Fibroblast of pulmonary artery (primary cell): ENCODE results near the gene STAC3.

ENCODE experiments used
- DNase-seq: peaks from one replicate; pipeline ENCODE4 v3.0.0-alpha.2; 2010; ENCODE audit warnings: low read depth
- H3K4me3 ChIP-seq: replicated peaks from 2 replicates; pipeline ENCODE4 v1.5.1; 2011; ENCODE audit warnings: low read depth, mild to moderate bottlenecking, control low read depth, low read length, moderate library complexity
- CTCF ChIP-seq: IDR thresholded peaks from 2 replicates; pipeline ENCODE4 v1.5.1; 2011; ENCODE audit warnings: mild to moderate bottlenecking, control low read depth, low read length, inconsistent platforms; ENCODE audit errors: missing control alignments

The STAC3 gene

DNA sequence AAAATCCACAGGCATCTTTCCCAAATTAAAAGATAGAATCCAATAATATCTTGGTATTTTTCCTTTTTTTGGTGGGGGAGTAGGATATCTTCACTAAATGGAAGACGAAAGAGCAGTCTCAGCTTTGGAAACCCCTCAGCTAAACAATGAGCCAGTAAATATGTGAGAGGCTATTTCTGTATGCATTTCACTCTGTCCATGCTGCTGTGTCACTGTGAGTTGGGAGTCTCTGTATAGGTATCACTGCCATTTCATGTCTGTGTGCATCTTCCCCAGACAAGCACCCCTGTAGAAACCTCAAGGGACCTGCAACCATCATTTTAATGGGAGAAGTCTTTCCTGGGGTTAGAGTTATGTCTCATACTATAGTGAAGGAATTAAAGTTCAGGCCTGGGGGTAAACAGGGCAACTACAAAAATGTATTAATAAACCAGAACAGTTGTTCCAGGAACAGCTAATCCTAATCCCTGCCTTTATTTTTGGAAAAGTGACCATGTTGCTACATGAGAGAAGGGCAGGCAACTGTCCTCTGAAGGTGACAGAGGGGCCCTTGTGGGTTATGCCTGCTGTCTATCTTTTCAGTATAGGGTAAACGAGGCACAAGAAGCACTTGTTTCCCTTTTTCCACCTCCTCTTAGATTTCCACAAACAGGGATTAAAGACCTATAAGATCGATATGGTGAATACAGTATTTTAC lies 11.3 kb upstream of the STAC3 start:
- no peak for TF ChIP-seq CTCF
- DNase-seq: no peak
- H3K4me3 ChIP-seq: no peak overlapping the region

DNA sequence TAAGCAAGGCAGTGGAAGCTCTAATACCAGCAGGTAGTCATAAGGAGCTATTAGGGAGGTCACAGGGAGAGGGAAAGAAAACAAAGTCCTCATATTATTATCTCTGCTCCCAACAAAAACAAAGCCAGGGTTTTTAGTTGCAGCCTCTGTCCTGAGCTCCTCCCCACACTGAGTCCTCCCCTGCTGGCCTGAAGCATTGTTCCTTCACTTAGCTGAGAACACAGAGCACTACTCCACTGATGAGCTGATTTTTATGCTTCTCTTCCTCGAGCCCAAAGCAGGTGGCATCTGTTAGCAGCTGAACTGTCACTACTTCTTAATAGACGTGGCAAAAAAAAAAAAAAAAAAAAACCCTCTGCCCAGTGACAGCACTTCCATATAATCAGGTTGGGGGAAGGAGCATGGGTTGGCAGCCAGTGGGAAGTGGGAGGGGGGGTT lies 10.5 kb upstream of the STAC3 start:
- TF ChIP-seq CTCF: no peak
- no peak for DNase-seq

GRCh38 chr12:57260366-57260765 lies 9.4 kb upstream of the STAC3 start:
- no peak overlapping the region for H3K4me3 ChIP-seq
- DNase-seq: no peak
- TF ChIP-seq CTCF: no peak

More for the DNA sequence above, 10.5 kb upstream of the STAC3 start:
- no peak overlapping the region for H3K4me3 ChIP-seq

- peak; percentile 78 for DNase-seq
- no peak overlapping the region for H3K4me3 ChIP-seq
- no peak for TF ChIP-seq CTCF
Observed at GRCh38 chr12:57258977-57259970, 8.3 kb upstream of the STAC3 start.

DNA sequence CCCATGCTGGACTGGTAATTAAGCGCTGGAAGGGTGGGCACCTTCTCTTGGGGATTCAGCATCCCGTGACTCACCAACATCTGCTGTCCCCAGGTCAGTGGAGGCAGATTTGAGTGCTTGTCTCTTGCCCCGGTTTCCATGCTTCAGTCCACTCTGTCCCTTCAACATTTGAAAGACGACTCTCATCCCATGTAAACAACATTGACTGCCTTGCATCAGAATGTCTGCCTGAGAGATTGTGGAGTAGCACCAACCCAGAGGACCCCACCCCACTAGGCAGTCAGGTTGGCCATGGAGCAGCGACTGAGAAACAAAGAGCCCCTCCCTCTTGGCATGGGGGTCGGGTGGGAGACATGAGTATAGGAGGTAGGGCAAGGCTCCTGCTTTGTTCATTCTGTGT lies 4.9 kb upstream of the STAC3 start:
- no peak for DNase-seq
- no peak for TF ChIP-seq CTCF
- H3K4me3 ChIP-seq: no peak overlapping the region

DNA sequence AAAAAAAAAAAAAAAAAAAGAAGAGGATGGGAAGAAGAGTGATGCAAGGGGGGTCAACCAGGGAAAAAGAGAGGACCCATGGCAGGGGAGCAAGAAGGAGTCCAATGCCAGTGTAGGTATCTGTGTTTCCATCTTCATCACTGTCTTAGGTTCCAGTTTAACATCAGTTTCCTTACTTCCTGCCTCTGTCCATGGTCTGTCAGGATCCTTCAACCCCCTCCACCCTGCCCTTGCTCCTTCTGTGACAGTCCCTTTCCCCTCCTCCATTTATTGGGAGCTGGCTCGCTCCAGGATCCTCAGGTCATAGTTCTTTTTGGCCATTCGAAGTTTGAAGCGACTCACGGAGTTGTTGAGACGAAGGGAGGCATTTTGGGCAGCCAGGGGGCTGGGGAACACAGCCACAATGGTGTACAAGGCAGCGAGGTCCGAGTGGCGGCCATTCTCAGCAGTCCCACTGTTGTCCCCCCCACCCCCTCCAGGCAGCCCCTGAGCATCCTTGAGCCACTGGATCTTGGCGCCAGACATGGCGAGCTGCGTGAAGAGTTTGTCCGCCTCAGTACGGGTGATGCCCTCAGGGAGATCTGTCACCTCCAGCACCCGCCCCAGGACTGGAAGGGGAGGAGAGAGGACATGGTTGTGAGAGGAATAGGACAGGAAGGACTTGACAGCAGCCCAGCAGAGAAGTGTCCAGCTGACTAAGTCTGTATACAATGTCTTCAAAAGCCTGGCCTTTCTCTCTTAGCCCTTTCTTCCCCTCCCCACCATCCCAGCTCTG lies 3.7 kb upstream of the STAC3 start:
- TF ChIP-seq CTCF: no peak
- no peak for DNase-seq
- no peak overlapping the region for H3K4me3 ChIP-seq
